ENCODE data around the gene ESR1.

Gene ESR1

GRCh38 chr6:151807513-151808370 is at the start of gene ESR1:
TSS of gene ESR1 (plus strand) at chr6:151807682. CDS start at chr6:151807913, 231 bp downstream.
- TF ChIP-seq, protein P1, sequence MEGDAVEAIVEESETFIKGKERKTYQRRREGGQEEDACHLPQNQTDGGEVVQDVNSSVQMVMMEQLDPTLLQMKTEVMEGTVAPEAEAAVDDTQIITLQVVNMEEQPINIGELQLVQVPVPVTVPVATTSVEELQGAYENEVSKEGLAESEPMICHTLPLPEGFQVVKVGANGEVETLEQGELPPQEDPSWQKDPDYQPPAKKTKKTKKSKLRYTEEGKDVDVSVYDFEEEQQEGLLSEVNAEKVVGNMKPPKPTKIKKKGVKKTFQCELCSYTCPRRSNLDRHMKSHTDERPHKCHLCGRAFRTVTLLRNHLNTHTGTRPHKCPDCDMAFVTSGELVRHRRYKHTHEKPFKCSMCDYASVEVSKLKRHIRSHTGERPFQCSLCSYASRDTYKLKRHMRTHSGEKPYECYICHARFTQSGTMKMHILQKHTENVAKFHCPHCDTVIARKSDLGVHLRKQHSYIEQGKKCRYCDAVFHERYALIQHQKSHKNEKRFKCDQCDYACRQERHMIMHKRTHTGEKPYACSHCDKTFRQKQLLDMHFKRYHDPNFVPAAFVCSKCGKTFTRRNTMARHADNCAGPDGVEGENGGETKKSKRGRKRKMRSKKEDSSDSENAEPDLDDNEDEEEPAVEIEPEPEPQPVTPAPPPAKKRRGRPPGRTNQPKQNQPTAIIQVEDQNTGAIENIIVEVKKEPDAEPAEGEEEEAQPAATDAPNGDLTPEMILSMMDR (IDR thresholded peaks at IDR 0.05), result no peak
- Histone ChIP-seq H2AFZ (no peak within 1 kb of the TSS), H3K27ac (no peak within 1 kb of the TSS), H3K4me2 (ENCODE audit: low read length) (peak within 1 kb of the TSS; percentile 58), H3K79me2 (no peaks in the 10 kb centered on the region), H3K4me1 (no peaks in the 10 kb centered on the region), H3K9me3 (ENCODE audit: control insufficient read depth, low read length) (no peaks in the 10 kb centered on the region), H3K4me3 (ENCODE audit: low read depth, low read length) (peak within 1 kb of the TSS; percentile 31), H3K9ac (no peak within 1 kb of the TSS), H3K36me3 (ENCODE audit: control insufficient read depth, insufficient read depth, low read length) (no peaks in the 10 kb centered on the region), H3K27me3 (ENCODE audit: control insufficient read depth, insufficient read depth, low read length) (peaks cover 6% of the 10 kb centered on the region)

DNA sequence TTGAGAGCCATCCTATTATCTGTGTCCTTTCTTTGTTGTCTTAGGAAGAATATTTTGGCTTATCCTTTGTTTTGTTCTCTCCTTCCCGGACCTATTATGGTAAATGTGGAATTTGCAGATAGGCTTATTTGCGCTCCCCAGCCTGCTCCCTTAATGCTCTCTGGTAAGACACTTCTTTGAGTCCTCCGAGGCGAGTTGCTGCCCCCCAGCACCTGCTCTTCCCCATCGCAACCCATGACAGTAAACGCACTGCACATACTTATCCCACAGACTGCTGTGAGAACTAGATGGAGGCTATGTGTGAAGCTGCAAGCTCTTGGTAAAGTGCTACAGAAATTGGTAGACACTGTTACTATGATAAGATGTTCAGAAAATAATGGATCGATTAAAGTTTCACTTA is 47.0 kb upstream of the ESR1 start:
- no peak overlapping the region for H3K4me2 ChIP-seq (ENCODE audit: low read length)
- H3K27ac ChIP-seq, result no peak overlapping the region
- H3K36me3 ChIP-seq (ENCODE audit: control insufficient read depth, insufficient read depth, low read length), result no peaks in the 10 kb centered on the region
- no peaks in the 10 kb centered on the region for H3K9me3 ChIP-seq (ENCODE audit: control insufficient read depth, low read length)
- H3K9ac ChIP-seq, result no peak overlapping the region
- H3K4me3 ChIP-seq (ENCODE audit: low read depth, low read length), result no peak overlapping the region
- H3K4me1 ChIP-seq, result no peaks in the 10 kb centered on the region
- H3K79me2 ChIP-seq, result no peaks in the 10 kb centered on the region
- H2AFZ ChIP-seq, result no peak overlapping the region
- TF ChIP-seq, protein P1 (IDR thresholded peaks at IDR 0.05), result no peak
- no peaks in the 10 kb centered on the region for H3K27me3 ChIP-seq (ENCODE audit: control insufficient read depth, insufficient read depth, low read length)

DNA sequence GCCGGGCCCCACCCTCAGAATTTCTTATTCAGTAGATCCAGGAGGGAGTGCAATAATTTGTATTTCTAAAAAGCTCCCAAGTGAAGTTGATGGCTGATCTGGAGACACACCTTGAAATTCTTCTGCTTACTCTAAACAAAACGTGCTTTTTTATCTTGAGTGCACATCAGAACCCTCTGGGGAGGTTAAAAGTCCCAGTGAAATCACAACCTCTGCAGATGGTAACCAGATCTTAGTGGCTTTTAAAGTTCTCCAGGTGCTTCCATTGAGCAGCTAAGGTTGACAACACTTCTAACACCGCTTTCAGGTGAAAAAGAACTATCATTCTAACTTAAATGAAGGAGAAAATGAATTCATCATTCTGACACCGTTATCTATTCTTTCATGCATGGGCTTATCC is 45.6 kb upstream of the ESR1 start:
- Histone ChIP-seq H3K27me3 (ENCODE audit: control insufficient read depth, insufficient read depth, low read length) (no peaks in the 10 kb centered on the region), H3K27ac (no peak overlapping the region), H3K36me3 (ENCODE audit: control insufficient read depth, insufficient read depth, low read length) (no peaks in the 10 kb centered on the region), H3K4me2 (ENCODE audit: low read length) (no peak overlapping the region), H3K9ac (no peak overlapping the region), H3K9me3 (ENCODE audit: control insufficient read depth, low read length) (no peaks in the 10 kb centered on the region), H3K4me1 (no peaks in the 10 kb centered on the region), H3K79me2 (no peaks in the 10 kb centered on the region), H3K4me3 (ENCODE audit: low read depth, low read length) (no peak overlapping the region), H2AFZ (no peak overlapping the region)
- TF ChIP-seq, protein P1 (IDR thresholded peaks at IDR 0.05), result no peak

GRCh38 chr6:151762817-151763216 is 44.7 kb upstream of the ESR1 start:
- no peaks in the 10 kb centered on the region for H3K4me1 ChIP-seq
- no peak overlapping the region for H3K4me2 ChIP-seq (ENCODE audit: low read length)
- no peak overlapping the region for H3K4me3 ChIP-seq (ENCODE audit: low read depth, low read length)
- H3K79me2 ChIP-seq, result no peaks in the 10 kb centered on the region
- TF ChIP-seq, protein P1 (IDR thresholded peaks at IDR 0.05), result no peak
- H3K9me3 ChIP-seq (ENCODE audit: control insufficient read depth, low read length), result no peaks in the 10 kb centered on the region
- H3K36me3 ChIP-seq (ENCODE audit: control insufficient read depth, insufficient read depth, low read length), result no peaks in the 10 kb centered on the region
- no peak overlapping the region for H3K27ac ChIP-seq
- no peaks in the 10 kb centered on the region for H3K27me3 ChIP-seq (ENCODE audit: control insufficient read depth, insufficient read depth, low read length)
- H3K9ac ChIP-seq, result no peak overlapping the region
- H2AFZ ChIP-seq, result no peak overlapping the region

GRCh38 chr6:151763303-151763702 is 44.2 kb upstream of the ESR1 start:
- no peaks in the 10 kb centered on the region for H3K36me3 ChIP-seq (ENCODE audit: control insufficient read depth, insufficient read depth, low read length)
- no peak overlapping the region for H3K27ac ChIP-seq
- TF ChIP-seq, protein P1 (IDR thresholded peaks at IDR 0.05), result no peak
- H3K79me2 ChIP-seq, result no peaks in the 10 kb centered on the region
- no peaks in the 10 kb centered on the region for H3K27me3 ChIP-seq (ENCODE audit: control insufficient read depth, insufficient read depth, low read length)
- H3K4me2 ChIP-seq (ENCODE audit: low read length), result no peak overlapping the region
- no peak overlapping the region for H3K9ac ChIP-seq
- no peak overlapping the region for H3K4me3 ChIP-seq (ENCODE audit: low read depth, low read length)
- H3K9me3 ChIP-seq (ENCODE audit: control insufficient read depth, low read length), result no peaks in the 10 kb centered on the region
- H2AFZ ChIP-seq, result no peak overlapping the region
- H3K4me1 ChIP-seq, result no peaks in the 10 kb centered on the region
